Nephron progenitor cell (in vitro differentiated cells): Measurements from ENCODE around the gene DCLK3.

ENCODE experiments used
- DNase-seq: peaks from one replicate; pipeline ENCODE4 v3.0.0; 2021
- H3K27ac Mint-ChIP-seq: 2 replicates; pipeline ENCODE4 v1.8.0; 2021; ENCODE audit warnings: mild to moderate bottlenecking, moderate library complexity, mixed read lengths
- H3K27me3 Mint-ChIP-seq: 2 replicates; pipeline ENCODE4 v1.8.0; 2021; ENCODE audit warnings: mild to moderate bottlenecking, low read depth, mixed read lengths; ENCODE audit not compliant: poor library complexity
- H3K36me3 Mint-ChIP-seq: 2 replicates; pipeline ENCODE4 v1.8.0; 2021; ENCODE audit warnings: low read depth, mixed read lengths
- H3K4me1 Mint-ChIP-seq: 2 replicates; pipeline ENCODE4 v1.8.0; 2021; ENCODE audit warnings: mixed read lengths
- H3K4me3 Mint-ChIP-seq: 2 replicates; pipeline ENCODE4 v1.8.0; 2021; ENCODE audit warnings: mild to moderate bottlenecking, moderate library complexity, mixed read lengths
- H3K9me3 Mint-ChIP-seq: 2 replicates; pipeline ENCODE4 v1.8.0; 2021; ENCODE audit warnings: mild to moderate bottlenecking, moderate library complexity, mixed read lengths
- CTCF ChIP-seq: fragments of 200-600 bp; sonication (generic); IDR thresholded peaks from 2 replicates; pipeline ENCODE4 v1.5.0; 2021; ENCODE audit warnings: antibody characterized with exemption

The DCLK3 gene

GRCh38 chr3:36763850-36764703 is at the start of gene DCLK3:
Gene DCLK3 (minus strand): TSS chr3:36764553. CDS start chr3:36764263, 290 bp downstream.
- Mint-ChIP-seq H3K4me1 (peaks cover 5% of the 10 kb centered on the region), H3K36me3 (no peaks in the 10 kb centered on the region), H3K9me3 (peaks cover 10% of the 10 kb centered on the region), H3K27ac (no peak within 1 kb of the TSS), H3K4me3 (peak within 1 kb of the TSS; percentile 86), H3K27me3 (peaks cover 96% of the 10 kb centered on the region)
- TF ChIP-seq CTCF, result no peak
- peak; percentile 77 for DNase-seq

GRCh38 chr3:36813305-36813704 is 49.0 kb upstream of the DCLK3 start:
- no peaks in the 10 kb centered on the region for H3K36me3 Mint-ChIP-seq
- no peak overlapping the region for H3K4me3 Mint-ChIP-seq
- peaks cover 30% of the 10 kb centered on the region for H3K4me1 Mint-ChIP-seq
- no peak overlapping the region for H3K27ac Mint-ChIP-seq
- H3K9me3 Mint-ChIP-seq, result no peaks in the 10 kb centered on the region
- TF ChIP-seq CTCF, result no peak
- DNase-seq, result no peak
- H3K27me3 Mint-ChIP-seq, result peaks cover 8% of the 10 kb centered on the region

- Mint-ChIP-seq H3K27me3 (peaks cover 11% of the 10 kb centered on the region), H3K9me3 (no peaks in the 10 kb centered on the region), H3K27ac (no peak overlapping the region), H3K36me3 (no peaks in the 10 kb centered on the region), H3K4me1 (peaks cover 28% of the 10 kb centered on the region), H3K4me3 (no peak overlapping the region)
- no peak for TF ChIP-seq CTCF
- DNase-seq, result no peak
Observed at GRCh38 chr3:36812240-36812639, 47.9 kb upstream of the DCLK3 start.

- H3K4me3 Mint-ChIP-seq, result no peak overlapping the region
- peaks cover 11% of the 10 kb centered on the region for H3K27me3 Mint-ChIP-seq
- no peaks in the 10 kb centered on the region for H3K36me3 Mint-ChIP-seq
- H3K4me1 Mint-ChIP-seq, result peaks cover 23% of the 10 kb centered on the region
- DNase-seq, result no peak
- no peak overlapping the region for H3K27ac Mint-ChIP-seq
- no peak for TF ChIP-seq CTCF
- H3K9me3 Mint-ChIP-seq, result peaks cover 1% of the 10 kb centered on the region
Observed at GRCh38 chr3:36811768-36812167, 47.4 kb upstream of the DCLK3 start.

GRCh38 chr3:36804295-36805055 is 40.1 kb upstream of the DCLK3 start:
- Mint-ChIP-seq H3K9me3 (peaks cover 22% of the 10 kb centered on the region), H3K36me3 (peaks cover 5% of the 10 kb centered on the region), H3K27me3 (peaks cover 9% of the 10 kb centered on the region), H3K4me3 (no peak overlapping the region), H3K4me1 (no peaks in the 10 kb centered on the region), H3K27ac (no peak overlapping the region)
- DNase-seq, result peak; percentile 26
- TF ChIP-seq CTCF, result no peak
